ENCODE data around the gene ADGRA1.

Gene ADGRA1

GRCh38 chr10:133121479-133121878 is 33.8 kb downstream of the ADGRA1 start:
- TF ChIP-seq FOXK2 (IDR thresholded peaks at IDR 0.05) (no peak), SP1 (IDR thresholded peaks at IDR 0.05) (no peak), PKNOX1 (IDR thresholded peaks at IDR 0.05) (no peak), ELF4 (IDR thresholded peaks at IDR 0.05) (no peak), L3MBTL2 (conservative IDR thresholded peaks at IDR 0.05) (no peak), SUZ12 (IDR thresholded peaks at IDR 0.05) (no peak), NFRKB (IDR thresholded peaks at IDR 0.05) (no peak), ARNT (IDR thresholded peaks at IDR 0.05) (no peak), HDGF (IDR thresholded peaks at IDR 0.05; ENCODE audit: borderline replicate concordance) (no peak), LEF1 (IDR thresholded peaks at IDR 0.05; ENCODE audit: borderline replicate concordance) (no peak), BHLHE40 (IDR thresholded peaks at IDR 0.05; ENCODE audit: borderline replicate concordance) (no peak), FOXA1 (IDR thresholded peaks at IDR 0.05) (no peak), ZNF384 (IDR thresholded peaks at IDR 0.05) (no peak), CTBP1 (IDR thresholded peaks at IDR 0.05; ENCODE audit: borderline replicate concordance) (no peak), TARDBP (IDR thresholded peaks at IDR 0.05) (no peak), FOXM1 (IDR thresholded peaks at IDR 0.05; ENCODE audit: borderline replicate concordance) (no peak)
- ChIA-PET CTCF (no interaction called here), POLR2A (no interaction called here)
- DNase-seq (ENCODE audit: extremely low spot score), result no peak

GRCh38 chr10:133122171-133122935 is 34.6 kb downstream of the ADGRA1 start:
- DNase-seq (ENCODE audit: extremely low spot score), result no peak
- ChIA-PET POLR2A (no interaction called here), CTCF (no interaction called here)
- no peak for TF ChIP-seq FOXK2 (IDR thresholded peaks at IDR 0.05)
- no peak for TF ChIP-seq SP1 (IDR thresholded peaks at IDR 0.05)
- TF ChIP-seq FOXA1 (IDR thresholded peaks at IDR 0.05), result no peak
- no peak for TF ChIP-seq LEF1 (IDR thresholded peaks at IDR 0.05; ENCODE audit: borderline replicate concordance)
- TF ChIP-seq HDGF (IDR thresholded peaks at IDR 0.05; ENCODE audit: borderline replicate concordance), result no peak

GRCh38 chr10:133123050-133123745 is 35.5 kb downstream of the ADGRA1 start:
- TF ChIP-seq L3MBTL2 (conservative IDR thresholded peaks at IDR 0.05), result no peak
- no peak for TF ChIP-seq HDGF (IDR thresholded peaks at IDR 0.05; ENCODE audit: borderline replicate concordance)
- no peak for TF ChIP-seq SUZ12 (IDR thresholded peaks at IDR 0.05)
- no peak for TF ChIP-seq FOXM1 (IDR thresholded peaks at IDR 0.05; ENCODE audit: borderline replicate concordance)
- TF ChIP-seq TARDBP (IDR thresholded peaks at IDR 0.05), result no peak
- TF ChIP-seq ARNT (IDR thresholded peaks at IDR 0.05), result no peak
- no peak for TF ChIP-seq LEF1 (IDR thresholded peaks at IDR 0.05; ENCODE audit: borderline replicate concordance)
- TF ChIP-seq FOXK2 (IDR thresholded peaks at IDR 0.05), result no peak
- no peak for TF ChIP-seq BHLHE40 (IDR thresholded peaks at IDR 0.05; ENCODE audit: borderline replicate concordance)
- TF ChIP-seq CTBP1 (IDR thresholded peaks at IDR 0.05; ENCODE audit: borderline replicate concordance), result no peak
- TF ChIP-seq FOXA1 (IDR thresholded peaks at IDR 0.05), result no peak
- POLR2A ChIA-PET, result no interaction called here
- CTCF ChIA-PET, result interaction anchor here (0.5 to 0.7 kb wide), 2 partner anchors 36 to 219 kb away, joined by 3 read pairs; no protein-coding TSS in a partner anchor
- no peak for DNase-seq (ENCODE audit: extremely low spot score)

GRCh38 chr10:133123746-133124356 is 36.1 kb downstream of the ADGRA1 start:
- TF ChIP-seq PKNOX1 (IDR thresholded peaks at IDR 0.05) (no peak), L3MBTL2 (conservative IDR thresholded peaks at IDR 0.05) (no peak), NFRKB (IDR thresholded peaks at IDR 0.05) (no peak), ARNT (IDR thresholded peaks at IDR 0.05) (no peak), FOXA1 (IDR thresholded peaks at IDR 0.05) (no peak), ZNF384 (IDR thresholded peaks at IDR 0.05) (no peak), LEF1 (IDR thresholded peaks at IDR 0.05; ENCODE audit: borderline replicate concordance) (no peak), SP1 (IDR thresholded peaks at IDR 0.05) (no peak), SUZ12 (IDR thresholded peaks at IDR 0.05) (no peak), ELF4 (IDR thresholded peaks at IDR 0.05) (no peak), CTBP1 (IDR thresholded peaks at IDR 0.05; ENCODE audit: borderline replicate concordance) (no peak), BHLHE40 (IDR thresholded peaks at IDR 0.05; ENCODE audit: borderline replicate concordance) (no peak), TARDBP (IDR thresholded peaks at IDR 0.05) (no peak), HDGF (IDR thresholded peaks at IDR 0.05; ENCODE audit: borderline replicate concordance) (no peak), FOXM1 (IDR thresholded peaks at IDR 0.05; ENCODE audit: borderline replicate concordance) (no peak), FOXK2 (IDR thresholded peaks at IDR 0.05) (no peak)
- DNase-seq (ENCODE audit: extremely low spot score), result no peak
- ChIA-PET POLR2A (no interaction called here), CTCF (interaction anchor here (0.5 to 1.2 kb wide), 3 partner anchors 35 to 219 kb away, joined by 3 read pairs; no protein-coding TSS in a partner anchor)

- DNase-seq (ENCODE audit: extremely low spot score), result peak; percentile 82
- TF ChIP-seq ELF4 (IDR thresholded peaks at IDR 0.05), result no peak
- no peak for TF ChIP-seq CTBP1 (IDR thresholded peaks at IDR 0.05; ENCODE audit: borderline replicate concordance)
- no peak for TF ChIP-seq PKNOX1 (IDR thresholded peaks at IDR 0.05)
- no peak for TF ChIP-seq FOXM1 (IDR thresholded peaks at IDR 0.05; ENCODE audit: borderline replicate concordance)
- TF ChIP-seq TARDBP (IDR thresholded peaks at IDR 0.05), result no peak
- TF ChIP-seq NFRKB (IDR thresholded peaks at IDR 0.05), result no peak
- no peak for TF ChIP-seq ARNT (IDR thresholded peaks at IDR 0.05)
- POLR2A ChIA-PET, result no interaction called here
- CTCF ChIA-PET, result interaction anchor here (1.2 kb wide), 1 partner anchor 185 kb away, joined by 3 read pairs; no protein-coding TSS in a partner anchor
Observed at GRCh38 chr10:133124357-133125211, 36.9 kb downstream of the ADGRA1 start.

Data from HEK293T (cell line).